ENCODE data around the gene IGF1.

IGF1 gene

GRCh38 chr12:102480406-102480805 lies at the start of gene IGF1:
IGF1 (minus strand) TSS chr12:102480563; CDS start chr12:102480381, 182 bp downstream.
- H3K4me3 ChIP-seq (ENCODE audit: control insufficient read depth, low read depth, low read length), result no peak within 1 kb of the TSS
- peak; percentile 56 for DNase-seq (ENCODE audit: low read depth)
- peak; percentile 29 for TF ChIP-seq CTCF (conservative IDR thresholded peaks at IDR 0.05; ENCODE audit: control insufficient read depth, insufficient read depth, low read depth, low read length)

- no peak for TF ChIP-seq CTCF (conservative IDR thresholded peaks at IDR 0.05; ENCODE audit: control insufficient read depth, insufficient read depth, low read depth, low read length)
- no peak overlapping the region for H3K4me3 ChIP-seq (ENCODE audit: control insufficient read depth, low read depth, low read length)
These were observed 47.7 kb upstream of the IGF1 start for GRCh38 chr12:102528111-102528510.

GRCh38 chr12:102527171-102527720 lies 46.9 kb upstream of the IGF1 start:
- no peak overlapping the region for H3K4me3 ChIP-seq (ENCODE audit: control insufficient read depth, low read depth, low read length)
- TF ChIP-seq CTCF (conservative IDR thresholded peaks at IDR 0.05; ENCODE audit: control insufficient read depth, insufficient read depth, low read depth, low read length), result no peak
- peak; percentile 87 for DNase-seq (ENCODE audit: low read depth)

More at GRCh38 chr12:102528111-102528510, 47.7 kb upstream of the IGF1 start:
- DNase-seq (ENCODE audit: low read depth), result peak; percentile 60

GRCh38 chr12:102526656-102527055 lies 46.3 kb upstream of the IGF1 start:
- H3K4me3 ChIP-seq (ENCODE audit: control insufficient read depth, low read depth, low read length), result no peak overlapping the region
- peak; percentile 66 for DNase-seq (ENCODE audit: low read depth)
- TF ChIP-seq CTCF (conservative IDR thresholded peaks at IDR 0.05; ENCODE audit: control insufficient read depth, insufficient read depth, low read depth, low read length), result no peak

GRCh38 chr12:102522768-102523167 lies 42.4 kb upstream of the IGF1 start:
- no peak overlapping the region for H3K4me3 ChIP-seq (ENCODE audit: control insufficient read depth, low read depth, low read length)
- DNase-seq (ENCODE audit: low read depth), result no peak
- no peak for TF ChIP-seq CTCF (conservative IDR thresholded peaks at IDR 0.05; ENCODE audit: control insufficient read depth, insufficient read depth, low read depth, low read length)

- no peak for TF ChIP-seq CTCF (conservative IDR thresholded peaks at IDR 0.05; ENCODE audit: control insufficient read depth, insufficient read depth, low read depth, low read length)
- no peak for DNase-seq (ENCODE audit: low read depth)
- H3K4me3 ChIP-seq (ENCODE audit: control insufficient read depth, low read depth, low read length), result no peak overlapping the region
These were observed 41.4 kb upstream of the IGF1 start for GRCh38 chr12:102521662-102522277.
